Duodenal mucosa (tissue), 2 donors: Measurements from ENCODE around the gene IL22RA2.
"Not testable (repeated sequence)": the region's sequence is repeated elsewhere in the genome, so short reads cannot be mapped to it uniquely, and the experiment has no call there.

Experiments used
- H3K27ac ChIP-seq: one replicate; pipeline ENCODE4 v1.7.0; 2013; ENCODE audit warnings: low read depth, low read length
- H3K27me3 ChIP-seq, 2 donors: one replicate each; pipeline ENCODE4 v1.7.0; 2013; ENCODE audit warnings: low read length in 2 of 2, control low read depth in 1 of 2; ENCODE audit not compliant: insufficient read depth in 2 of 2, control insufficient read depth in 1 of 2
- H3K36me3 ChIP-seq, 2 donors: one replicate each; pipeline ENCODE4 v1.7.0; 2013; ENCODE audit warnings: low read length in 2 of 2, control low read depth in 1 of 2; ENCODE audit not compliant: insufficient read depth in 2 of 2, control insufficient read depth in 1 of 2
- H3K4me1 ChIP-seq, 2 donors: one replicate each; pipeline ENCODE4 v1.7.0; 2013; ENCODE audit warnings: low read length in 2 of 2, control low read depth in 1 of 2; ENCODE audit not compliant: insufficient read depth in 2 of 2, control insufficient read depth in 1 of 2
- H3K4me3 ChIP-seq, 2 donors: one replicate each; pipeline ENCODE4 v1.7.0; 2013; ENCODE audit warnings: low read length in 2 of 2, low read depth in 1 of 2
- H3K9ac ChIP-seq, 2 donors: one replicate each; pipeline ENCODE4 v1.7.0; 2013; ENCODE audit warnings: low read length in 2 of 2, low read depth in 1 of 2
- H3K9me3 ChIP-seq, 2 donors: one replicate each; pipeline ENCODE4 v1.7.0; 2013; ENCODE audit warnings: low read length in 2 of 2, control low read depth in 1 of 2; ENCODE audit not compliant: control insufficient read depth in 1 of 2

The IL22RA2 gene

GRCh38 chr6:137115658-137116057, 57.8 kb downstream of the IL22RA2 start:
- no peak overlapping the region for H3K9ac ChIP-seq
- peaks cover 3 to 13% of the 10 kb centered on the region in 2 donors for H3K4me1 ChIP-seq
- H3K4me3 ChIP-seq = no peak overlapping the region
- no peaks in the 10 kb centered on the region for H3K36me3 ChIP-seq
- no peak overlapping the region for H3K27ac ChIP-seq
- H3K9me3 ChIP-seq = peaks cover 3 to 9% of the 10 kb centered on the region in 2 donors
- no peaks in the 10 kb centered on the region for H3K27me3 ChIP-seq

GRCh38 chr6:137112067-137112355, 61.4 kb downstream of the IL22RA2 start:
- Histone ChIP-seq H3K36me3 (no peaks in the 10 kb centered on the region), H3K9me3 (no peaks in the 10 kb centered on the region), H3K4me1 (no peaks in the 10 kb centered on the region), H3K27ac (no peak overlapping the region), H3K4me3 (no peak overlapping the region), H3K27me3 (no peaks in the 10 kb centered on the region), H3K9ac (no peak overlapping the region)

- no peaks in the 10 kb centered on the region for H3K4me1 ChIP-seq
- no peaks in the 10 kb centered on the region for H3K9me3 ChIP-seq
- no peak overlapping the region for H3K4me3 ChIP-seq
- H3K27me3 ChIP-seq = no peaks in the 10 kb centered on the region
- H3K36me3 ChIP-seq = no peaks in the 10 kb centered on the region
- H3K9ac ChIP-seq = no peak overlapping the region
- no peak overlapping the region for H3K27ac ChIP-seq
Observed at GRCh38 chr6:137111296-137112066, 62.0 kb downstream of the IL22RA2 start.

- Histone ChIP-seq H3K4me1 (no peaks in the 10 kb centered on the region), H3K4me3 (no peak overlapping the region), H3K9me3 (no peaks in the 10 kb centered on the region), H3K9ac (no peak overlapping the region), H3K36me3 (no peaks in the 10 kb centered on the region), H3K27me3 (no peaks in the 10 kb centered on the region), H3K27ac (no peak overlapping the region)
Observed at GRCh38 chr6:137107767-137108105, 65.7 kb downstream of the IL22RA2 start.

- not testable (repeated sequence) for H3K27me3 ChIP-seq, H3K9me3 ChIP-seq, H3K36me3 ChIP-seq, H3K27ac ChIP-seq, H3K4me1 ChIP-seq, H3K4me3 ChIP-seq, H3K9ac ChIP-seq
Observed at GRCh38 chr6:137107047-137107766, 66.2 kb downstream of the IL22RA2 start.

GRCh38 chr6:137106183-137106582, 67.3 kb downstream of the IL22RA2 start:
- no peaks in the 10 kb centered on the region for H3K36me3 ChIP-seq
- no peaks in the 10 kb centered on the region for H3K27me3 ChIP-seq
- no peaks in the 10 kb centered on the region for H3K9me3 ChIP-seq
- H3K9ac ChIP-seq = no peak overlapping the region
- no peak overlapping the region for H3K27ac ChIP-seq
- no peak overlapping the region for H3K4me3 ChIP-seq
- no peaks in the 10 kb centered on the region for H3K4me1 ChIP-seq

GRCh38 chr6:137105375-137105774, 68.1 kb downstream of the IL22RA2 start:
- Histone ChIP-seq H3K9ac (no peak overlapping the region), H3K27ac (no peak overlapping the region), H3K9me3 (no peaks in the 10 kb centered on the region), H3K4me3 (no peak overlapping the region), H3K27me3 (no peaks in the 10 kb centered on the region), H3K36me3 (no peaks in the 10 kb centered on the region), H3K4me1 (no peaks in the 10 kb centered on the region)

GRCh38 chr6:137104926-137105325, 68.5 kb downstream of the IL22RA2 start:
- no peak overlapping the region for H3K27ac ChIP-seq
- no peaks in the 10 kb centered on the region for H3K36me3 ChIP-seq
- no peaks in the 10 kb centered on the region for H3K9me3 ChIP-seq
- H3K4me1 ChIP-seq = peaks cover 0 to 2% of the 10 kb centered on the region in 2 donors
- no peak overlapping the region for H3K4me3 ChIP-seq
- no peaks in the 10 kb centered on the region for H3K27me3 ChIP-seq
- no peak overlapping the region for H3K9ac ChIP-seq

- Histone ChIP-seq H3K36me3 (no peaks in the 10 kb centered on the region), H3K4me3 (no peak overlapping the region), H3K27me3 (no peaks in the 10 kb centered on the region), H3K27ac (no peak overlapping the region), H3K9ac (no peak overlapping the region), H3K9me3 (no peaks in the 10 kb centered on the region), H3K4me1 (peaks cover 0 to 4% of the 10 kb centered on the region in 2 donors)
Observed at GRCh38 chr6:137102851-137103492, 70.5 kb downstream of the IL22RA2 start.

GRCh38 chr6:137102050-137102848, 71.2 kb downstream of the IL22RA2 start:
- no peak overlapping the region for H3K27ac ChIP-seq
- H3K9me3 ChIP-seq = no peaks in the 10 kb centered on the region
- H3K4me1 ChIP-seq = peaks cover 0 to 4% of the 10 kb centered on the region in 2 donors
- H3K36me3 ChIP-seq = no peaks in the 10 kb centered on the region
- H3K27me3 ChIP-seq = no peaks in the 10 kb centered on the region
- H3K9ac ChIP-seq = no peak overlapping the region
- H3K4me3 ChIP-seq = no peak overlapping the region
